ENCODE measurements around the gene TMEM174.

Gene TMEM174, protein sequence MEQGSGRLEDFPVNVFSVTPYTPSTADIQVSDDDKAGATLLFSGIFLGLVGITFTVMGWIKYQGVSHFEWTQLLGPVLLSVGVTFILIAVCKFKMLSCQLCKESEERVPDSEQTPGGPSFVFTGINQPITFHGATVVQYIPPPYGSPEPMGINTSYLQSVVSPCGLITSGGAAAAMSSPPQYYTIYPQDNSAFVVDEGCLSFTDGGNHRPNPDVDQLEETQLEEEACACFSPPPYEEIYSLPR

DNA sequence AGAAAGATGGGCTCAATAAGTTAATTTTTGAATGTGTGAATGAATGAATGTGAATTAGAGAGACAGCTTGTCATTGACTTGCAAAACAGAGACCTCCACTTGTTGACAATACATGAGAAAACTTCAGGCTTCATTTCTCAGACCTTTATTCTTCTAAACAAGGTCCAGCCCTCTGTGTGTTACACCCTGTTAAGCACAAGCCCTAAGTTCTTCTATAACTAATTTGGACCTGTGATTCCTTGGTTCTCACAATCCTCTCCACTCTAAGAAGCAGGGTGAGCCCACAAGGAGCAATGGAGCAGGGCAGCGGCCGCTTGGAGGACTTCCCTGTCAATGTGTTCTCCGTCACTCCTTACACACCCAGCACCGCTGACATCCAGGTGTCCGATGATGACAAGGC lies at the start of gene TMEM174:
TMEM174 (plus strand) TSS at position 243 of the 400 bp plus-strand sequence; CDS start at position 294, 51 bp downstream.
- DNase-seq: no peak

DNA sequence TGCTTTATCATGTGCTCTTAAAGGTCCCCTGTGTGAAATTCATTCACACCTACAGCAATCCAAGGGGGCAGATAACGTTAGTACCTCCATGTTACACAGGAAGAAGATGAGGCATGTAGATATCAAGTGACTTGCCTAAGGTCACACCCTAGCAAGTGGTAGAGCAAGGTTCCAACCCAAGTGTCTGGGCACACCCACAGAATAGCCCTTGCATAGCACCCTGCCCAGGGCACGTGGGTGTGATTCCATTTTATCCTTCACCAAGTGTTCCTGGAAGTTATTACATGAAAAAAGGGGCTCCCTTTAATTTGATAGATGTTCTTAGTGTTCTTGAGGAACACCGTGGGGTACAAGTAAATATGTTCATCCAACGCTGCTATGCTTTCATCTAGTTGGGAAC lies 47.7 kb upstream of the TMEM174 start:
- DNase-seq: no peak

DNA sequence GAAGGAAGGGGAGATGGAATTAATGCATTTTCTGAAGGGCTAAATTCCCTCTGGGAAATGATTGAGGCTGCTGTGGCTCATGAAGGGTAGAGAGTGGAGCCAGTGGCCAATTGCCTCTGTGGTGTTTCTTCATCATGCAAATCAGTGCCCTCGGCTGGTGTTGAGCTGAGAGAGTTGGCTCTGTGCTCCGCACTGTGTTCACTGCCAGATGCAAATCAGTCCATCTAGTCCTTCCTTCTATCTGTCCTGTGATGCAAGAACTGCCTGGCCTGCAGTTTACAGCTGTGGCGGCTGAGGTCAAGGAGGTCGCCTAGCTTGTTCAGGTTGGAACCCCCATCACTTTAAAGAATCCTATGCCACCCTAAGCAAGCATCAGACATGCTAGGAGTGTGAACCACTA lies 46.6 kb upstream of the TMEM174 start:
- DNase-seq: no peak

DNA sequence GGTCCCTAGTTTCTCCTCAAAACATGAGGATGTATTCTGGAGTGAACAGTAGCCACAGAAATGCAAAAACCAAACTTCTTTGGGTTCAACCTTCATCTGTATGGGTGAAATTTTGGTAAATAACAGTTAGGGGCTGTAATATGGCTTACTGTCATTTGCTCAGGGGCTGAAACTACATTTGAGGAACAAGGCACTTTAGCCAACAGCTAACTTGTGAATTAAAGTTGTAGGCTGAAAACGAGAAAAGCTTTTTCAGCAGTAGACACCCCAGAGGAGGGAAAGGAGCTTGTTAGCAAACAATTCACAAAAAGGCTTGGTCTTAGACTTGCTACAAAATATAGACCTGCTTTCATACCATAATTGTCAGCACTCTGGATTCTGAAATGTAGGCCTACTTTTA lies 46.0 kb upstream of the TMEM174 start:
- no peak for DNase-seq

DNA sequence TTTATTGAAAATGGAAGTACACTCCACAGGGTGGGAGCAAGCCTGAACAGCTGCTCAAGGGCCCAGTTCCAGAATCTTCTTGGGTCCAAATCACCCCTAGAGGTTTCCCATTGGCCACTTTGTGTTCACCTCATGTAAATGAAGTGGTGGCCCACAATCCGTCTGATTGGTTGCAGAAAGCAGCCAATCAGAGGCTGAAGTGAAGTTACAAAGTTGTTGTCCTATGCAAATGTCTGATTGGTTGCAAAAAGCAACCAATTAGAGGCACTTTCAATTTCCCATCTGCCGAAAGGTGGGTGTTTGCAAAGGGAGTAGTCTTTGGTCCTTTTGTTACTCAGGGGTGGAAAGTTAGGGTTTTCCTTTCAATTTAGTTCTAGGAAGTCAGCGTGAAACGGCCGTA lies 43.9 kb upstream of the TMEM174 start:
- no peak for DNase-seq

DNA sequence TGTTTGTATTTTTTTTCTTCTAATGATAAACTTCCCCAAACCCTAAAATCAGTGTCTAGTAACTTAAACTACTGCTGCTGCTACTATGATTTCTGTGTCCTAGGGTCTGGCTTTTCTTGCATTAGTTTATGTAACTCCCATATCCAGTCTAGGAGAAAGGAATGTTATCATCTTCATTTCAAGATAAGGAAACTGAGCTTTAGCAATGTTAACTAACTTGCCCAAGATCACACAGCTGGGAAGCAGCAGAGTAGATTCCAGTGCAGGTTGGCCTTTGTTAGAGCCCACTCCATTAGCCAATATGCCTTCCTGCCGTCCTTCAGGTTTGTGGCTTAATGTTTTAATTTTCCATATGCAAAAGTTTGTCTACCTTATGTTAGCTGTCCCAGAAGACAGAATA lies 42.2 kb upstream of the TMEM174 start:
- no peak for DNase-seq

DNA sequence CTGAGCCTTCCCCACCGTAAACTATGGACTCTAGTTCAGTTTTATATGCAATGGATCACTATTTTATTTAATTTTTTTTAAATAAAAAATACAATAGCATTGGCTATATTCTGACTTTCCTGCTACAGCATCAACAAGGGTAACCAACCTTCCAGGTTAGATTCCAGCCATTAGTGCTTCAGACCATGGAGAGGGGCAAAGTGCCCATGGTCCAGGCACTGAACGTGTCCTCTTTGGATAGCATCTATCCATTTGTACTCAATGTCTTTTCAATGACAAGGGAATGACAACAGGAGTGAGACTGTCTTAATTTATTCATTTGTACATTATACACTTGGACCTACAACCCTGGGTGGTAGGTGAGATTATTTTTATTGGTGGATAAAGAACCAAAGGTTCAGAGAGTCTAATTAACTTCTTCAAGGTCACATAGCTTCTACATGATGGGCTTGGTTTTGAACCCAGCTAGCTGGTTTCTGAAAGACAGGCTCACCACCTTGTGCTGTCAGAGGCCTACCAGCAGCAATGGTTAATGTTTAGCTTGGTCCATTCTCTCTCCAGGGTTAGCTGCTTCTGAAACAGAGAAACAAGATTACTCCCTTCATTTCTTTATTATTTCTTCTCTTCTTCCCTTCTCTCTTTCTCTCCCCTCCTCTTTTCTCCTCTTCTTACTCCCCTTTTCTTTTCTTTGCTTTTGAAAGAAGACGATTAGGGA lies 41.1 kb upstream of the TMEM174 start:
- no peak for DNase-seq

DNA sequence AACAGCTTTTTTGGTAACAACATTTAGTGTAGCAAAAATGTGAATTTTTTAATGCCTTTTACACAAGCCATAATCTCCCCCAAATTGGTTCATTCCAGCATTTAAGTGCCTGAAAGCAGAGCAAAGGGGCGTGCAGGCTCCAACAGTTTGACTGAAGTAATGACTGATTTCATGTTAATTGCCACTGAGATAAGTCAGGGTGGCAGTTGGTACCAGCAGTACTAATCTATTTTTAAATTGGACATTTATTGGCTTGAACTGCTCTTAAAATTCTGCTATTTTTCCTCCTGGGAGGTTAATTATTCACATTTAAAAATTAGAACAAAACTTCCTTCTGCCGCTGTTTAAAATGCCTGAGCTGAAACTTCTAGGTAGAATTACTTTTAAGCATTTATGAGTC lies 40.2 kb upstream of the TMEM174 start:
- no peak for DNase-seq

DNA sequence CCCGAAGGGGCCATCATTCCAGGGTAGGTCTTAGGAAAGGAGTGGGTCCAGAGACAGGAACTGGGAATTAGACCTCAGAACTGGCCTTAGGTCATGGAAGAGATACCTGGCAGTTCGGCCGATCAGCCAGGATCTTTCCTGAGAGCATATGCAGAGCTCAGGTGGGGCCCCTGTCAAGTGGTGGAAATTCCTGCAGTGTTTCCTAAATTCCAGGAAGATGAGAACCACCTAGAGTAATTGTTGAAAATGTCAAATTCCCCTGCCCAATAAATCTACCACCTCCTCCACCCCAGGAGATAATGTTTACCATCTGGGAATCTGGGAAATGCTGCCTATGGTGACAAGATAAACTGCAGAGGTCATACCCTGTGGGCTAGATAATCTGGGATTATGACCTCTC lies 38.0 kb upstream of the TMEM174 start:
- DNase-seq: no peak

DNA sequence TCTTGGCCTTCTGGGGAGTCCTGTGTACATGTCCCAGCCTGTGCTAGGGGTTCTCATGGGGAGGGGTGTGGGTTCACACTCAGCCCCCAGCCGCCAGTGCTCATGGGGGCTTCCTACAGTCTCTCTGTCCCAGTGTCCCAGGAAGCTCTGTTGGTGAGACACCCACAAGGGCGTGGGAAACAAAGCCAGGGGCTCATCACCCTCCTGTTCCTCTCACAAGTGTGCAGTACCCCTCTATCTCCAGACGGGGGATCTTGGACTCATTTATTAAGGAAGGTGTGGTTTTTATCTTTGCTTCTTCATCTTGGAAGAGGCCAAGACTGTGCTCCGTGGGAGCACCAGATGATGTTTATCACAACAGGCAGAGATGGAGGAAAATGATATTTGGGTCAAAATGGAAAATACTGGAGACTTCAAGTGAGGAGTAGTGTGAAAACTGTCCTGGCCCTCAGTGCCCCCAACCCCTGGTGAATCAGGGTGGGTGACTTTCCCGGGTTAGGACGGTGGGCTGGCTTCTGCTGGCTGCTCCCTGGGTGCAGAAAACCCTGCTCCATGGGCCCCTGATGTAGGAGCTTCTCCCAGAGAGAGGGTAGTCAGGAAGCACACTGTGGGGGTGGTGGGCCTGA lies 37.5 kb upstream of the TMEM174 start:
- no peak for DNase-seq

DNA sequence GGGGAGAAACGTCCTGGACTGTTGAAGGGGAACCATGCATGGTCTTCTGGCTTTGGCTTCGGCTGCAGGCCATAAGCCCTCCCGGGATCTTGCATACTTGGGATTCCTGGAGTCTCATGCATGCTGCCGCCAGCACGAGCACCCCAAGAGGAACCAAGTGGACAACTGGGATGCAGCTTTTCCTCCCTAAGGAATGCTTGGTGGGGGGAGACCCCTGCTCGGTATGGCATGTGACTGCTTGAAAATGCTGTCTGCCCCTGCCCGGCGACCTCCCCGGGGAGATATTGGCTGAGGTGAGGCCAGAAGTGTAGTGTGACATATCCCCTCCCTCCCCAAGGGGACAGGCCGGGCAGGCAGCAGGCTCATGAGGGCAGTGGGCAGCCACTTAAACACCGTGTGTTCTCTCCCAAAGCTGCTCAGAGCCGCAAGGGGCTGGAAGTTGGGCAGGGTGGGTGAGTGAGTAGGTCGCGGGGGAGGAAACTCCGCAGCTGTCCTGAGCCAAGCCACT lies 36.9 kb upstream of the TMEM174 start:
- DNase-seq: no peak

DNA sequence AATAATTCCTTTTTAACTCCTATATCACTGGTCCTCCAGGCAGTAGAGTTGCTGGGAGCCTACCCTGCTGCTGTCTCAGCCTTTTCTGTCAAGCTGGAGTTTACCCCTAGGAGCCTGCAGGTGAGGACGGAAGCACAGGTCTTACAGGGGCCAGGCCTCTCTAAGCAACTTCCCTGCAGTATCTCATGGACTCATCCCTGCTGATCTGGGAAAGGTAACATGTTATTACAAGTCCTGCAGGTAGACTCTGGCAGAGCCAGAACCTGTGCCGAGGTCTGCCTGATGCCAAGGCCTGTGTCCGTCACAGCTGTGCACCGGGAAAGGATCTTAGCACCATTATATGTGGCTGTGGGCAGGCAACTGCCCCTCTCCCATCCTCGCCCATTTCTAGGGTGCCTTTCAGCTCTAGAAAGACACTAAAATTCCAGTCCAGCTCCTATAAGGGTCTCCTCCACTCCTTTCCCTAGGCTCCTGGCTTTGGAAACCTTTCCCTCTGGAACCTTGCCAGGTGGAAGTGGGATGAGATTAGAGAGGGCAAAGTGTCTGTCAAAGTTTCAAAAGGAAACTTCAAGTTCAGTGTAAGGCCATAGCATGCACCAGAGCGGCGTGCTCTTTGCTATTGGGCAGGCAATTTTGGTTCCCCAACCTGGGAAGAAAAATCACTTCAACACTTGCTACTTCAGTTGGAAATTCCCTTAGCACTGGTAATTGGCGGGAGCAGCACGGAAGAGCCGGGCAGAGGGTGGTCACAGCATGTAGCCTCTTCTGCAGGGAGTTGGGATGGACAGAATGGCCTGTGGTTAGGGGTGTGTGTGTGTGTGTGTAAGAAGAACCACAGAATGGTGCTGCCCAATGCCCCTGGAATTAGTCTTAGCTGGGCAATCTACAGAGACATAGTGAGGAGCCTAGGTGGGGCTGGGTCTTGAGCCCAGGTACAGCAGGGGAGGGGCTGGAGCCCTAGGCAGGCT lies 35.1 kb upstream of the TMEM174 start:
- no peak for DNase-seq

DNA sequence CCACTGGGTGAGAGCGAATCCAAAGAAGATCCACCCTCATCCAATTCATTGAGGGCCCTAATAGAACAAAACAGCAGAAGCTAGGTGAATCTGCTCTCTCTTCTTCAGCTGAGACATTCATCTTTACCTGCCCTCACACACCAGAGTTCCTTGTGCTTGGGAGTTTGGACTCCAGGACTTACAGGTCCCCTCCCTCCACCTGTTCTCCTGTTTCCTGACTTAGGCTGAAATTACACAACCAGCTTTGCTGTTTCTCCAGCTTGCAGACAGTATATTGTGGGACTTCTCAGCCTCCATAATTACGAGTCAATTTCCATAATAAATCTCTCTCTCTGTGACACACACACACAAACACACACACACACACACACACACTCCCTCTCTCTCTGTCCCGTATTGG lies 33.5 kb upstream of the TMEM174 start:
- no peak for DNase-seq

DNA sequence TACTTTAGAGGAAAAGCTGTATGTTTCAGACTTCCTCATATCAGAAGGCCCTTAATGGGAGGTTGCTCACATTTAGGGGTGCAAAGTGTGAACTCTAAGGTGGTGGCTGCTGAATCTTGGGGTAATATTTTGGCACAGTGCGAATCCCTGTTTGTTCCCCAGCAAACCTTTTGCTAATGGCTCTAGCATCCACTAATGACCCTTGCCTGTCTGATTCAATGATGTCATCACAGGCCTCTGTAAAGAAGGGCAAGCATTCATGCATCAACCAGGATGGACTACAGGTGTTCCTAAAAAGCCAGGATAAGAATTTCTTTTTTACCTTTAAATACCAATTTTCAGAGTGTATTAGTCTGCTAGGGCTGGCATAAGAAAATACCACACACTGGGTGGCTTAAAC lies 32.2 kb upstream of the TMEM174 start:
- DNase-seq: no peak

DNA sequence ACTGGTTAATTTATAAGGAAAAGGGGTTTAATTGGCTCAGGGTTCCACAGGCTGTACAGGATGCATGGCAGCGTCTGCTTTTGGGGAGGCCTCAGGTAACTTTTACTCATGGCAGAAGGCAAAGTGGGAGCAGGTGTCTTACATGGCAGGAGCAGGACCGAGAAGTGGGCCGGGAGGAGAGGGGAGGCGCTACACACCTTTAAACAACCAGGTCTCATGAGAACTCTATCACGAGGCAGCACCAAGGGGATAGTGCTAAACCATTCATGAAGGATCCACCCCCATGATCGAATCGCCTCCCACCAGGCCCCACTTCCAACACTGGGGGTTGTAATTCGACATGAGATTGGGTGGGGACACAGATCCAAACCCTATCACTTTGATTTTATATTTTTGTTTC lies 31.0 kb upstream of the TMEM174 start:
- DNase-seq: no peak

DNA sequence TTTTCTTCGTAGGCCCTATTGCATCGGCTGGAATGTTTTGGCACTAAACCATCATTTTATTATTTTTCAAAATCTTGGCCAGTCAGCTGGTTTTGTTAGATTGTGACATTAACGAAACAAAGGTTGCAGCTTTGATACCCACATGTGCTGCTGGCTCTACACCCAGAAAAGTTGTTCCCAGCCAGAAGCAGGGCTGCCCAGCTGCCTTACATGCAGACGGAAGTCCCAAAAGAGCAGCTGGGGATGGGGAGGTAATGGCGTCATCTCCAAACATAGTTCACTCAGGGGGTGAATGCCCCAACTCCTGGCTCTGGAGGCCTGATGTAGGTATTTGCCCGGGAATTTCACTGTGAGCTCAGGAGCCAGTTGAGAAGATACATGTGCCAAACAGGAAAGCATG lies 29.3 kb upstream of the TMEM174 start:
- DNase-seq: no peak

DNA sequence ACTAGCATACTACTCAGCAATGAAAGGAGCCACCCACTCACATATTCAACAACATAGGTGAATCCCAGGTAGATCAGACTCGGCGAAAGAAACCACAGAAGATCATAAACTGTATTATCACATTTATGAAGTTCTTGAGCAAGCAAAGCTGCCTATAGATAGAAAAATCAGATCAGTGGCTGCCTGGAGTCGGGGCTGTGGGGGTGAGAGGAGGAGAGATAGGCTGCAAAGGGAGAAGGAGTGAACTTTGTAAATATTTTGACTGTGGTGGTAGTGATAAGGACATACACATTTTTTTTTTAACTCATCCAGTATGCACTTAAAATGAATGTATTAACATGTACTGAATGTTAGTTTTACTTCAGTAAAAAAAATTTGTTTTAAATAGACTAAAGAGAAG lies 23.5 kb upstream of the TMEM174 start:
- DNase-seq: no peak

DNA sequence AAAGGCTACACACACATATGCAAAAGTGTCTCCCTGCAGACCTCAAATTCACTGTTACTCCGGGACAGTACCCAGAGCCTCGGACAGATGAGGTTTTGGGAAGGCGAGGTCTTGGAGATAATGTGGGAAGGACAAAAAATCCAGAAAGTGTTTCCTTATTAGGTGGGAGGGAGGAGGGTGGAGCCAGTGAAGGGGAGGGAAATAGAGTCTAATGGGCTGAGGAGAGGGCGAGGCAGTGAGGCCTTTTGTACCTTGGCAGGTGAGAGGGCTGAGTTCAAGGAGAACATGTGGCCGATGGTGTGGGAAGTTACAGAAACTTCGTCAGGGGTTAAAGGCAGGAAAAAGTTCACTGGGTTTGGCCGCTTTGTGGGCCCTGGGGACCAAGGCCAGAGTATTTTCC lies 22.1 kb upstream of the TMEM174 start:
- no peak for DNase-seq

DNA sequence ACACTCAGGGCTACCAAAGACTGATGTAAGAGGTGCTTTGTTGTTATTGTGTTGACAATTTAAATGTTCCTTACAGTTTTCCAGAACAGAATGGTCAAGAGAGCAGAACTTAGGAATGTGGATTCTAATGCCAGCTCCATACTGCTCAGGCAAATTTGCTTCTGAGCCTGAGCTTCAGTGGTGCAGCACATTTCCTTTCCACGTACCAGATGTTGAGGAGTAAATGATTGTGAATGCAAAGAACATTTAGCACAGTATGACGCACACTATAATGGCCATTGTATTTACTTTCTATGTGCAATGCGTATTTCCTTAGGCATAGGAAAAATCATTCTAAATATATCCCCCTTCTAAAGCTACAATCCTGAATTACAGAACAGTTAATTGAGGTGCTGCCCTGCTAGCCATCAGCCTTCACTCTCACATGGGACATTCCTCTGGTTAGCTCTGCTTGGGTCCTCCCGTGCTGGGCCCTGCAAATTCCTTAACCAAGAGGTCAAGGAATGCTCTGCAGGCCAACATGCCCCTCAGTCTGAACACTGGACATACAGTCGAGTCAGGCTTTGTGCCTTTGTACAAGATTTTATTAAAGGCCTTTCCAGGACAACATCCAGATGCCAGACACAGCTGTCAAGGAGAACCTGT lies 21.1 kb upstream of the TMEM174 start:
- no peak for DNase-seq

DNA sequence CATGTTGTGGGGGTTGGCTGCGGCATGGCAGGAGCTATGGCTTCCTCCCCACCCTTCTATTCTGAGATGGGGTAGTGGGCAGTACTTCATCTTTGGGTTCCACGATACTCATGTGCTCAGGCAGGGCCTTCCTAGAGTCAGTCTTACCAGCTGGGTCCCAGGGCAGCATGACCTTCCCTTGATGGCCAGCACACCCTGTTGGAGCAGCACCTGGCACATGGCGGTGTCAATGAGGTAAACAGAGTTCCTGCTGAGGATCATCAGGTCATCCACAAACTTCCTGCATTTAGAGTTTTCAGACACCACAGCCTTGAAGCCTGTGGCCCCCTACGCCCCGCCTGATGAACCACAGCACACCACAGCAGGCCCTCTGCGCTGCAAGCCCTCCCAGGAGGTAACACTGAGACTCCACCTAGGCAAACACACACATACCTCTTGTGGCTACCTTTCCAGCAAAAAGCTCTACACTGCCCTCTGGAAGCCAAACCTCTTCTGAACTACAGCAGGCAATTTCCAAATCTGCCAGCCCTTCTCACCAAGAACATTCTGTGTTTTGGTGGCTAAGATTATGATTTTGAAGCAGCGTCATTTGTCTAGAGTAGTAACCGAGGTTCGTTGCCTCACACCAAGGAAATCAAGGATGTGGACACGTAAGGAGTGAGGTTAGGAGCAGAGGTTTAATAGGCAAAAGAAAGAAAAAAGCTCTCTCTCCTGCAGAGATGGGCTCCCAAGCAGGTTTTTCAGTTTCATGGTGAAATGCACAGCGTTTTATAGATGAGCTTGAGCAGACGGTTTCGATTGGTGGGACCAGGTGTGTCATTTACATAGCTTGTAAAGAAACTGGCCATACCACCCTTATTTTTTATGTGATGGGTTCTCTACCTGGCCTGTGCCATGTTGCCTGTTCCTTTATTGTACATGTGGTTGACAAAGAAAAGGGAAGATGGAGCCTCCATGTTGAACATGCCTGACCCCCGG lies 20.3 kb upstream of the TMEM174 start:
- DNase-seq: peak; percentile 4

DNA sequence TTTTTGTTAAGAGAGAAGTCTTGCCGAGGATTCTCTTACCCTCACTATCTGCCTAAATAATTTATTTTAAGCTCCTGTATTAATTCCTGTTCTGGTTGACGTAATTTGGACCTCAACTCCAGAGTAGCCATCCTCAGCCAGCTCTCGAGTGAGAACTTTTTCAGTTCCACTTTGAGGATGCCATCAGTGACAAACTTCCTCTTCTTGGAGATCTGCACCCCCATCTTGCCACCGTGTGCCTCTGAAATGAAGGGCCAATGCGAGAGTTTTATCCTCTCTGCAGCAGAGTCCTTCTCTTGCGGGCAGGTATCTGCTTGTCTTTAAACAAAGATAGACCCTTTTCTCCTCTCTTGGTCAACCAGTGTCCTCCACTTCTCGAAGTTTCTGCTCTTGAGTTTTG lies 19.5 kb upstream of the TMEM174 start:
- DNase-seq: no peak
